Panc1 (cell line): ENCODE measurements around the gene BCO1. TPM values are rescaled to one million over a fixed set of nuclear protein-coding genes. Genes with fewer than 3 reads are reported as not detected.

Source experiments
- ATAC-seq: fragments of 200-7000 bp; cut with Tn5 transposase; 2 replicates; pipeline ENCODE4 v1.9.1; 2020; ENCODE audit warnings: mild to moderate bottlenecking, moderate library complexity
- BruUV-seq: library from RNA; stranded (reverse); fragments of 400-500 nt; replicated peaks from 2 replicates; lab custom pipeline; 2021; lab: Mats Ljungman, UMichigan
- CTCF ChIA-PET: fragments of 300-600 bp; sonication (Branson Sonifier 250); formaldehyde crosslinking; loops from one replicate; lab custom pipeline; 2022; ENCODE audit warnings: antibody characterized with exemption; lab: Charles Lee
- POLR2A ChIA-PET: fragments of 300-600 bp; sonication (Branson Sonifier 250); formaldehyde crosslinking; loops from one replicate; lab custom pipeline; 2022; ENCODE audit warnings: antibody characterized with exemption; lab: Charles Lee
- DNase-seq: peaks from one replicate; pipeline ENCODE4 v3.0.0-alpha.2; 2010; ENCODE audit warnings: low read depth, low spot score
- H3K27ac ChIP-seq: 2 replicates; pipeline ENCODE4 v1.5.1; 2011; ENCODE audit warnings: mild to moderate bottlenecking, low read length, inconsistent platforms
- H3K27me3 ChIP-seq: fragments of 200-500 bp; sonication (Bioruptor generic); 2 replicates; pipeline ENCODE4 v1.6.0; 2014; ENCODE audit warnings: low read length, inconsistent platforms; ENCODE audit not compliant: control insufficient read depth, insufficient read depth
- H3K36me3 ChIP-seq: fragments of 200-500 bp; sonication (Bioruptor generic); 2 replicates; pipeline ENCODE4 v1.5.1; 2014; ENCODE audit warnings: inconsistent platforms, mild to moderate bottlenecking, low read length, moderate library complexity; ENCODE audit not compliant: control insufficient read depth, insufficient read depth
- H3K4me1 ChIP-seq: 2 replicates; pipeline ENCODE4 v1.5.1; 2011; ENCODE audit warnings: inconsistent platforms, mild to moderate bottlenecking, low read length, moderate library complexity; ENCODE audit not compliant: control insufficient read depth, insufficient read depth
- H3K4me3 ChIP-seq, 2 experiments: 2 replicates each; pipeline ENCODE4 v1.5.1; 2011 to 2012; ENCODE audit warnings: low read depth in 2 of 2, low read length in 2 of 2, mild to moderate bottlenecking in 2 of 2, inconsistent platforms in 1 of 2, moderate library complexity in 1 of 2
- H3K9me3 ChIP-seq: fragments of 200-500 bp; sonication (Bioruptor generic); 2 replicates; pipeline ENCODE4 v1.5.1; 2014; ENCODE audit warnings: low read depth, mild to moderate bottlenecking, inconsistent platforms, low read length, moderate library complexity; ENCODE audit not compliant: control insufficient read depth, insufficient read depth
- CTCF ChIP-seq: fragments of 450-650 bp; IDR thresholded peaks from 2 replicates; pipeline ENCODE4 v1.5.1; 2017; ENCODE audit warnings: mild to moderate bottlenecking
- POLR2AphosphoS5 ChIP-seq: IDR thresholded peaks from 2 replicates; pipeline ENCODE4 v1.6.1; 2012; ENCODE audit warnings: mild to moderate bottlenecking, low read depth, low read length, moderate library complexity
- REST ChIP-seq, 2 experiments: IDR thresholded peaks; 2 replicates each; pipeline ENCODE4 v1.6.1; 2011 to 2012; ENCODE audit warnings: low read depth in 2 of 2, control low read depth in 1 of 2, low read length in 1 of 2, mild to moderate bottlenecking in 1 of 2, moderate library complexity in 1 of 2; ENCODE audit not compliant: insufficient read depth in 1 of 2
- SIN3A ChIP-seq: IDR thresholded peaks from 2 replicates; pipeline ENCODE4 v1.6.1; 2012; ENCODE audit warnings: low read depth, mild to moderate bottlenecking, low read length, moderate library complexity, borderline replicate concordance; ENCODE audit not compliant: insufficient read depth
- TCF7L2 ChIP-seq: IDR thresholded peaks from 2 replicates; pipeline ENCODE4 v1.6.1; 2011; ENCODE audit warnings: mild to moderate bottlenecking, low read depth, low read length, inconsistent platforms
- in situ Hi-C: cut with HindIII; loops from 2 replicates; pipeline ENCODE4 v1.10.0; 2016; ENCODE audit warnings: low sequenced_read_pairs, low pct_unique_long_range_greater_than_20kb
- intact Hi-C: fragments of 100-400 bp; cut with micrococcal nuclease; formaldehyde crosslinking; loops from one replicate; pipeline ENCODE4 v1.10.0; 2022; ENCODE audit not compliant: unreplicated experiment
- total RNA-seq: library from RNA; stranded (reverse); gene quantifications from one replicate; pipeline ENCODE4 v1.2.1, GENCODE V29; 2021; ENCODE audit not compliant: unreplicated experiment

Gene BCO1
- total RNA-seq, 1 experiment from 2014 or later = not detected

GRCh38 chr16:81243942-81244341 is 5.5 kb downstream of the BCO1 start:
- in situ Hi-C loops = no loop called here
- intact Hi-C loops = no loop called here
- Histone ChIP-seq H3K36me3 (no peaks in the 10 kb centered on the region), H3K27me3 (no peaks in the 10 kb centered on the region), H3K9me3 (no peaks in the 10 kb centered on the region), H3K27ac (no peak overlapping the region), H3K4me1 (no peaks in the 10 kb centered on the region), H3K4me3 (no peak overlapping the region)
- ChIA-PET POLR2A (no interaction called here), CTCF (interaction anchor here (1.3 kb wide), 1 partner anchor 39 kb away, joined by 3 read pairs; no protein-coding TSS in a partner anchor)
- ATAC-seq (no peak), DNase-seq (no peak)
- TF ChIP-seq TCF7L2 = no peak
- no peak for TF ChIP-seq CTCF
- TF ChIP-seq SIN3A = no peak
- no peak for TF ChIP-seq REST (IDR thresholded peaks at IDR 0.05; ENCODE audit: insufficient read depth in 1 of 2, low read depth in 2 of 2, low read length in 1 of 2)
- no peak for TF ChIP-seq POLR2AphosphoS5
- no TSS peak for BruUV-seq

GRCh38 chr16:81251871-81252270 is 13.4 kb downstream of the BCO1 start:
- no peaks in the 10 kb centered on the region for H3K4me1 ChIP-seq
- ATAC-seq (no peak), DNase-seq (no peak)
- TF ChIP-seq CTCF (no peak), TCF7L2 (no peak), REST (IDR thresholded peaks at IDR 0.05; ENCODE audit: insufficient read depth in 1 of 2, low read depth in 2 of 2, low read length in 1 of 2) (no peak), SIN3A (no peak)
- no peaks in the 10 kb centered on the region for H3K9me3 ChIP-seq
- no TSS peak for BruUV-seq
- H3K4me3 ChIP-seq = no peak overlapping the region
- in situ Hi-C loops (no loop called here), intact Hi-C loops (no loop called here)
- no peaks in the 10 kb centered on the region for H3K27me3 ChIP-seq
- CTCF ChIA-PET = no interaction called here
- POLR2A ChIA-PET = no interaction called here
- no peaks in the 10 kb centered on the region for H3K36me3 ChIP-seq
- no peak overlapping the region for H3K27ac ChIP-seq
